ENCODE measurements around the gene AKAP12.

The AKAP12 gene

GRCh38 chr6:151280859-151281258 is 41.1 kb downstream of the AKAP12 start:
- no peak overlapping the region for H3K27ac ChIP-seq (ENCODE audit: low read depth, low read length)
- H3K9ac ChIP-seq (ENCODE audit: low read depth, low read length), result no peak overlapping the region
- H3K9me3 ChIP-seq (ENCODE audit: control insufficient read depth, insufficient read depth, low read length), result no peaks in the 10 kb centered on the region

GRCh38 chr6:151284012-151284411 is 44.2 kb downstream of the AKAP12 start:
- Histone ChIP-seq H3K27ac (ENCODE audit: low read depth, low read length) (no peak overlapping the region), H3K27me3 (ENCODE audit: control insufficient read depth, insufficient read depth, low read length) (no peaks in the 10 kb centered on the region), H3K36me3 (ENCODE audit: control insufficient read depth, insufficient read depth, low read length) (no peaks in the 10 kb centered on the region), H3K9ac (ENCODE audit: low read depth, low read length) (no peak overlapping the region), H3K4me3 (ENCODE audit: low read depth, low read length) (no peak overlapping the region), H3K4me1 (ENCODE audit: control insufficient read depth, insufficient read depth, low read length) (no peaks in the 10 kb centered on the region), H3K9me3 (ENCODE audit: control insufficient read depth, insufficient read depth, low read length) (no peaks in the 10 kb centered on the region)

More at GRCh38 chr6:151280859-151281258, 41.1 kb downstream of the AKAP12 start:
- Histone ChIP-seq H3K27me3 (ENCODE audit: control insufficient read depth, insufficient read depth, low read length) (no peaks in the 10 kb centered on the region), H3K4me1 (ENCODE audit: control insufficient read depth, insufficient read depth, low read length) (no peaks in the 10 kb centered on the region), H3K36me3 (ENCODE audit: control insufficient read depth, insufficient read depth, low read length) (no peaks in the 10 kb centered on the region), H3K4me3 (ENCODE audit: low read depth, low read length) (no peak overlapping the region)

- Histone ChIP-seq H3K9me3 (ENCODE audit: control insufficient read depth, insufficient read depth, low read length) (no peaks in the 10 kb centered on the region), H3K27me3 (ENCODE audit: control insufficient read depth, insufficient read depth, low read length) (no peaks in the 10 kb centered on the region), H3K27ac (ENCODE audit: low read depth, low read length) (no peak overlapping the region), H3K9ac (ENCODE audit: low read depth, low read length) (no peak overlapping the region), H3K4me1 (ENCODE audit: control insufficient read depth, insufficient read depth, low read length) (no peaks in the 10 kb centered on the region), H3K36me3 (ENCODE audit: control insufficient read depth, insufficient read depth, low read length) (no peaks in the 10 kb centered on the region), H3K4me3 (ENCODE audit: low read depth, low read length) (no peak overlapping the region)
Observed at GRCh38 chr6:151284548-151285017, 44.8 kb downstream of the AKAP12 start.

DNA sequence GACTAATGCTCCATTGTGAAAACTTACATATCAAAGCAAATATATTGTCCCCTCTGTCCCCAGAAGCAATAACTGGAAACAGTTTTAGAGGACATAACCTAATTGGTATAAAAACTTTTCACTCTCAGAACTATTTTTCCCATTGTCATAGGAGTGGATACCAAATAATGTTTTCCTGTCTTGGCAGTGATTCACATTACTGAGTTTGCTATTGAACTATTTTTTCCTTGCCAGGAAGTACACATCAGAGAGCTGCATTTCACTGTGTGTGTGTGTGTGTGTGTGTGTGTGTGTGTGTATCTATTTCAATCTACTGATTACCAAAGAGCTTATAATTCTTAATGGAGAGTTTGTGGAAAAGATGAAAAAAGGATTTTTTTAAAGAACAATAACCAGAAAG is 45.4 kb downstream of the AKAP12 start:
- H3K4me1 ChIP-seq (ENCODE audit: control insufficient read depth, insufficient read depth, low read length), result no peaks in the 10 kb centered on the region

GRCh38 chr6:151286214-151286613 is 46.4 kb downstream of the AKAP12 start:
- no peaks in the 10 kb centered on the region for H3K27me3 ChIP-seq (ENCODE audit: control insufficient read depth, insufficient read depth, low read length)
- no peak overlapping the region for H3K9ac ChIP-seq (ENCODE audit: low read depth, low read length)
- H3K36me3 ChIP-seq (ENCODE audit: control insufficient read depth, insufficient read depth, low read length), result no peaks in the 10 kb centered on the region
- no peak overlapping the region for H3K4me3 ChIP-seq (ENCODE audit: low read depth, low read length)
- H3K27ac ChIP-seq (ENCODE audit: low read depth, low read length), result no peak overlapping the region
- H3K9me3 ChIP-seq (ENCODE audit: control insufficient read depth, insufficient read depth, low read length), result no peaks in the 10 kb centered on the region
- H3K4me1 ChIP-seq (ENCODE audit: control insufficient read depth, insufficient read depth, low read length), result 0 out of 2 replicates have a peak, but pooled peaks cover 4% of the 10 kb centered on the region

More for the DNA sequence above, 45.4 kb downstream of the AKAP12 start:
- H3K36me3 ChIP-seq (ENCODE audit: control insufficient read depth, insufficient read depth, low read length), result no peaks in the 10 kb centered on the region
- H3K4me3 ChIP-seq (ENCODE audit: low read depth, low read length), result no peak overlapping the region
- no peaks in the 10 kb centered on the region for H3K9me3 ChIP-seq (ENCODE audit: control insufficient read depth, insufficient read depth, low read length)
- no peaks in the 10 kb centered on the region for H3K27me3 ChIP-seq (ENCODE audit: control insufficient read depth, insufficient read depth, low read length)
- no peak overlapping the region for H3K9ac ChIP-seq (ENCODE audit: low read depth, low read length)
- H3K27ac ChIP-seq (ENCODE audit: low read depth, low read length), result no peak overlapping the region

DNA sequence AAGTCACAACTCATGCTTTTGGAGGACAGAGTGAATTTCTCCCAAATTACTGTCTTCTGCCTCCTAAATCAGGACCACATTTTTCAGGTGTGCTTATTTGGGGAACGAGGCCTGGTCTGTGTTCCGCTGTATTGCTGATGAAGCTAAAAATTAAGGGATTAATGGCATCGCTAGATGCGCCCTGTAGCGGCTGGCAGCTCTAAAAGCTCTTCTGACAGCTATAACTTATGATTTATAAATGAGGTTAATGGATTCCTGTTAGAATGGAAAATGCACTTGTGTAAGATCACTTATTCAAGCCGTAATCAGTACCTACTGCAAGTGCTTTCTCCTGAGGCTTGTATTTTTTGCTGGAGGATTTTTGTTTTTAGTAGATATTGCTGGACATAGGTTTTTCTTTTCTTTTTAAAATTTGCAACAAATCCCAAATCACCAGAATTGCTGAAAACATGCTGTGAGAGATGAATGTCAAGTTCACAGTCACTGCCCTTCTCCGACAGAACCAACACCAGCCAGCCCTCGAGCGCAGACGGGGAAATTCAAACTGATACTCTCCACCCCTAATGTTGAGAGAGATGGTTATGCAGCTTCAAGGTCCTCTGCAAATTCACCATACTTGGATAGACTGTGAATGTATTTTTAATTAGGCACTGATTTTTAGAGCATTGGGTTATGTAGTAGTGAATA is 49.1 kb downstream of the AKAP12 start:
- Histone ChIP-seq H3K27me3 (ENCODE audit: control insufficient read depth, insufficient read depth, low read length) (no peaks in the 10 kb centered on the region), H3K4me1 (ENCODE audit: control insufficient read depth, insufficient read depth, low read length) (peaks cover 15% of the 10 kb centered on the region; the same call in 1 of the 2 replicates), H3K9ac (ENCODE audit: low read depth, low read length) (no peak overlapping the region), H3K36me3 (ENCODE audit: control insufficient read depth, insufficient read depth, low read length) (no peaks in the 10 kb centered on the region), H3K9me3 (ENCODE audit: control insufficient read depth, insufficient read depth, low read length) (no peaks in the 10 kb centered on the region), H3K4me3 (ENCODE audit: low read depth, low read length) (no peak overlapping the region), H3K27ac (ENCODE audit: low read depth, low read length) (no peak overlapping the region)

DNA sequence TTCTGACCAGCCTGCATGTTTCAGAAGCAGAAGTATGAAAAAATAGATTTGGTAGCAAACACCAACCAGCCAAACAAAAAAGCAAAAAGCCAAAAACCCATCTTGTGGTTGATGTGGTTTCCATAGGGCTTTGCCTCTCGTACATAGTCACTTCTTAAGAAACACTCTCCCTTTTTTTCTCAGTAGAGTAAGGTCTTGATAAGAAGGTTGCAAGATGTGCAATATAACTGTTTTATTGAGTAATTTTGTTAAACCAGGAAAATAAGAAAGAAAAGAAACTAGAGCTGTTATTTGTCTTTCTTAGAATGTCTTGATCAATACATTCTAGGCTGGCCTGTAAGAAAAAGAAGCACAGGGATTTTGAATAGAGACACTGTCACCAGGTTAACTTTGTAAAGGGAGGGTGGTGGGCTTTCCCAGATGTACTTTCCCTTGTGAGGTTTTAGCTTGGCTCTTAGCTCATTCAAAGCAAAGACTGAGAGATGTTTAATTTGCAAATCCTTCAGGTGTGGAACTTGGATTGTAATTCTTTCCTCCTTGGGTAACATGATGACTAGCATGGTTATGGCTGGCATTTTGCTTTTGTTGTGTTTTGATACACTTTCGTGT is 49.7 kb downstream of the AKAP12 start:
- H3K4me3 ChIP-seq (ENCODE audit: low read depth, low read length), result no peak overlapping the region
- H3K27me3 ChIP-seq (ENCODE audit: control insufficient read depth, insufficient read depth, low read length), result no peaks in the 10 kb centered on the region
- H3K36me3 ChIP-seq (ENCODE audit: control insufficient read depth, insufficient read depth, low read length), result no peaks in the 10 kb centered on the region
- H3K27ac ChIP-seq (ENCODE audit: low read depth, low read length), result no peak overlapping the region
- H3K4me1 ChIP-seq (ENCODE audit: control insufficient read depth, insufficient read depth, low read length), result peaks cover 15% of the 10 kb centered on the region; the same call in 1 of the 2 replicates
- H3K9ac ChIP-seq (ENCODE audit: low read depth, low read length), result no peak overlapping the region
- H3K9me3 ChIP-seq (ENCODE audit: control insufficient read depth, insufficient read depth, low read length), result no peaks in the 10 kb centered on the region

- no peak overlapping the region for H3K4me3 ChIP-seq (ENCODE audit: low read depth, low read length)
- H3K27me3 ChIP-seq (ENCODE audit: control insufficient read depth, insufficient read depth, low read length), result no peaks in the 10 kb centered on the region
- no peak overlapping the region for H3K27ac ChIP-seq (ENCODE audit: low read depth, low read length)
- no peaks in the 10 kb centered on the region for H3K9me3 ChIP-seq (ENCODE audit: control insufficient read depth, insufficient read depth, low read length)
- H3K36me3 ChIP-seq (ENCODE audit: control insufficient read depth, insufficient read depth, low read length), result no peaks in the 10 kb centered on the region
- peaks cover 15% of the 10 kb centered on the region; the same call in 1 of the 2 replicates for H3K4me1 ChIP-seq (ENCODE audit: control insufficient read depth, insufficient read depth, low read length)
- H3K9ac ChIP-seq (ENCODE audit: low read depth, low read length), result no peak overlapping the region
Observed at GRCh38 chr6:151290877-151291721, 51.3 kb downstream of the AKAP12 start.

GRCh38 chr6:151291722-151292059 is 51.9 kb downstream of the AKAP12 start:
- H3K9ac ChIP-seq (ENCODE audit: low read depth, low read length), result no peak overlapping the region
- no peaks in the 10 kb centered on the region for H3K27me3 ChIP-seq (ENCODE audit: control insufficient read depth, insufficient read depth, low read length)
- no peak overlapping the region for H3K27ac ChIP-seq (ENCODE audit: low read depth, low read length)
- H3K4me1 ChIP-seq (ENCODE audit: control insufficient read depth, insufficient read depth, low read length), result peaks cover 15% of the 10 kb centered on the region; the same call in 1 of the 2 replicates
- no peaks in the 10 kb centered on the region for H3K9me3 ChIP-seq (ENCODE audit: control insufficient read depth, insufficient read depth, low read length)
- H3K4me3 ChIP-seq (ENCODE audit: low read depth, low read length), result no peak overlapping the region
- H3K36me3 ChIP-seq (ENCODE audit: control insufficient read depth, insufficient read depth, low read length), result no peaks in the 10 kb centered on the region

DNA sequence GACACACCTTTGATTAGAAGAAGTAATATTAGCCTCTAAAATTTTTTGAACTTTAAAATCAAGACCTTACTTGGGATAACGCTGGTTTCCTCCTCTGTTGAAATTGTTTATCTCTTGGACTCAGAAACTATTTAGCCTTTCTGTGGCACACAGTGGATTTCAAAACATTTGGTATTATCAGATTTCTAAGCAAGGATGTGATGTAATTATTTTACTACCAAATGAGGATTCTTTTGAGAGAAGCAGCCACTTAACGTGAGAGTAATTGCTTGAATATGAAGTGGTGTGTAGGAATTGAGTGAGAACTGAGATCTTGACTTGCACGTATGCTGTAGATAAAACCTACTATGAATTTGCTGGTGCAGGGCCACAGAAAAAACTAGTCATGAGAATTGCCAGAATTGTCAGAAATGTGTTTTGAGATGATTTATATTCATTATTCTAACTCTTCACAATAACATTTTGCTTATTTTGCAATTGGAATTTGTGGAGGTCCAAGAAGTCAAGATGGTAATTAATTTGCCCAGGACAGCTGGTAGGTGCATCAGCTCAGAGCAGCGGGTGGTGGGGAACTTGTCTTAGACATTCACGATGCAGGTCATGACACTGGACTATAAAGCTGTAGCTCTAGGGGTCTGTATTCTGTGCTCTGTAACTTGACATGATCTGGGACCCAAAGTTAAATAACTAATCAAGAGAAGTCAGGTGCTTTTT is 53.4 kb downstream of the AKAP12 start:
- H3K9ac ChIP-seq (ENCODE audit: low read depth, low read length), result no peak overlapping the region
- no peaks in the 10 kb centered on the region for H3K9me3 ChIP-seq (ENCODE audit: control insufficient read depth, insufficient read depth, low read length)
- no peak overlapping the region for H3K27ac ChIP-seq (ENCODE audit: low read depth, low read length)
- H3K4me1 ChIP-seq (ENCODE audit: control insufficient read depth, insufficient read depth, low read length), result peaks cover 15% of the 10 kb centered on the region; the same call in 1 of the 2 replicates
- H3K4me3 ChIP-seq (ENCODE audit: low read depth, low read length), result no peak overlapping the region
- H3K27me3 ChIP-seq (ENCODE audit: control insufficient read depth, insufficient read depth, low read length), result no peaks in the 10 kb centered on the region
- no peaks in the 10 kb centered on the region for H3K36me3 ChIP-seq (ENCODE audit: control insufficient read depth, insufficient read depth, low read length)
